Measurements from ENCODE around the gene DCUN1D1. TPM values are rescaled to one million over a fixed set of nuclear protein-coding genes. Genes with fewer than 3 reads are reported as not detected.

DCUN1D1 gene
- total and polyA plus RNA-seq, 10 of the 15 experiments (the other 5 are each of a cell fraction or from before 2014, with no cell fraction given), result 19.8 to 47.4 (median 30.8) TPM

DNA sequence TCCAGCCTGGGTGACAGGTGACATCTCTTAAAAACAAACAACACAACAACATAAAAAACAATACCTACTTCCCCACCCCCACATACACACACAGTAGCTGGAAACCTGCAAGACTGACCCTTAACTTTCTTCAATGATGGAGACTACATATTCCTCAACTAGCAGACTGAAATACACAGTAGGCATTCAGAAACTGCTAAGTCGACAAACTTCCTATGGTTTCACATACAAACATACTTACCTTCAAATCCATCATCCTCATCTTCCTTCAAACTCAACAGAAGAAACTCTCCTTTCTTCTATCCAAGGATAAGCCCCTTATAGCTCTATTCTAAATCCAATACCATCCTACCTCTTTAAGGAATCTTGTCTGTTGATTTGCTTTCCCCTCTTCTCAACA lies 30.6 kb downstream of the DCUN1D1 start:
- Histone ChIP-seq H3K9ac (ENCODE audit: control insufficient read depth, insufficient read depth, low read length) (no peak overlapping the region), H3K79me2 (ENCODE audit: control insufficient read depth, insufficient read depth, low read length) (no peaks in the 10 kb centered on the region), H3K27me3 (replicated peaks in 1 of 2; ENCODE audit: control insufficient read depth in 2 of 2, insufficient read depth in 2 of 2, low read length in 1 of 2) (no peaks in the 10 kb centered on the region), H3K9me3 (replicated peaks; ENCODE audit: control insufficient read depth, insufficient read depth, low read length) (no peaks in the 10 kb centered on the region), H3K27ac (ENCODE audit: control insufficient read depth, insufficient read depth) (no peak overlapping the region), H3K36me3 (ENCODE audit: control insufficient read depth in 2 of 2, insufficient read depth in 2 of 2, low read length in 1 of 2) (peaks cover 0 to 5% of the 10 kb centered on the region in 2 experiments; a peak in 2 of 4 replicates), H3K4me3 (no peak overlapping the region), H4K20me1 (ENCODE audit: control insufficient read depth, insufficient read depth) (no peaks in the 10 kb centered on the region), H3K4me1 (ENCODE audit: control insufficient read depth, insufficient read depth, low read length) (no peaks in the 10 kb centered on the region; the same call in 1 of the 2 replicates), H3K4me2 (ENCODE audit: control insufficient read depth, insufficient read depth) (no peak overlapping the region), H2AFZ (ENCODE audit: control insufficient read depth, low read depth, low read length) (no peak overlapping the region)
- in situ Hi-C loops (cut with MboI), result no loop called here
- POLR2A ChIA-PET, result interaction anchor here (0.6 kb wide), 1 partner anchor 22 kb away, joined by 5 read pairs; no protein-coding TSS in a partner anchor
- ATAC-seq, result no peak
- 100% methylated on average over 1 of the region's 1 CpG for WGBS (ENCODE audit: insufficient coverage, insufficient replicate concordance, low lambda C conversion rate, missing lambda C conversion rate)
- DNase-seq (ENCODE audit: low read depth, low spot score), result no peak
- RAD21 ChIA-PET (ENCODE audit: unreplicated experiment), result no interaction called here
- intact Hi-C loops (cut with micrococcal nuclease; ENCODE audit: unreplicated experiment), result no loop called here
- CTCF ChIA-PET, result interaction anchor here (0.7 kb wide), 1 partner anchor 38 kb away, joined by 4 read pairs; no protein-coding TSS in a partner anchor
- no TSS peak for BruUV-seq (replicated peaks)
- SMC1A ChIA-PET (ENCODE audit: uncharacterized antibody, unreplicated experiment), result interaction anchor here (0.6 kb wide), 1 partner anchor 25 kb away, joined by 3 read pairs; no protein-coding TSS in a partner anchor
- FAIRE-seq, result no peak
- TF ChIP-seq, protein P1, sequence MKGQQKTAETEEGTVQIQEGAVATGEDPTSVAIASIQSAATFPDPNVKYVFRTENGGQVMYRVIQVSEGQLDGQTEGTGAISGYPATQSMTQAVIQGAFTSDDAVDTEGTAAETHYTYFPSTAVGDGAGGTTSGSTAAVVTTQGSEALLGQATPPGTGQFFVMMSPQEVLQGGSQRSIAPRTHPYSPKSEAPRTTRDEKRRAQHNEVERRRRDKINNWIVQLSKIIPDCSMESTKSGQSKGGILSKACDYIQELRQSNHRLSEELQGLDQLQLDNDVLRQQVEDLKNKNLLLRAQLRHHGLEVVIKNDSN (IDR thresholded peaks at IDR 0.05; ENCODE audit: borderline replicate concordance, extremely low read length, insufficient read depth, low read depth, low read length), result no peak
- TF ChIP-seq POU2F2 (IDR thresholded peaks at IDR 0.05; ENCODE audit: borderline replicate concordance, low read depth, low read length) (no peak), CEBPZ (IDR thresholded peaks at IDR 0.05; ENCODE audit: low read depth, low read length) (no peak), SUPT20H (IDR thresholded peaks at IDR 0.05; ENCODE audit: borderline replicate concordance, control insufficient read depth, low read depth, low read length) (no peak), MYC (IDR thresholded peaks at IDR 0.05; ENCODE audit: insufficient read depth, insufficient read length, insufficient replicate concordance, low read length, severe bottlenecking) (no peak), RELA (IDR thresholded peaks at IDR 0.05; ENCODE audit: borderline replicate concordance, partially characterized antibody) (no peak), NRF1 (conservative IDR thresholded peaks at IDR 0.05; ENCODE audit: low read depth, low read length) (no peak), BHLHE40 (IDR thresholded peaks at IDR 0.05; ENCODE audit: borderline replicate concordance in 1 of 2, low read depth in 2 of 2, low read length in 1 of 2) (no peak), BRCA1 (IDR thresholded peaks at IDR 0.05; ENCODE audit: low read depth, low read length) (no peak)
- TF ChIP-seq, protein P2, sequence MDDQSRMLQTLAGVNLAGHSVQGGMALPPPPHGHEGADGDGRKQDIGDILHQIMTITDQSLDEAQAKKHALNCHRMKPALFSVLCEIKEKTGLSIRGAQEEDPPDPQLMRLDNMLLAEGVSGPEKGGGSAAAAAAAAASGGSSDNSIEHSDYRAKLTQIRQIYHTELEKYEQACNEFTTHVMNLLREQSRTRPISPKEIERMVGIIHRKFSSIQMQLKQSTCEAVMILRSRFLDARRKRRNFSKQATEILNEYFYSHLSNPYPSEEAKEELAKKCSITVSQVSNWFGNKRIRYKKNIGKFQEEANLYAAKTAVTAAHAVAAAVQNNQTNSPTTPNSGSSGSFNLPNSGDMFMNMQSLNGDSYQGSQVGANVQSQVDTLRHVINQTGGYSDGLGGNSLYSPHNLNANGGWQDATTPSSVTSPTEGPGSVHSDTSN (IDR thresholded peaks at IDR 0.05; ENCODE audit: insufficient replicate concordance, low read depth, low read length), result no peak
